Frontal cortex (tissue), 1 donor: ENCODE results near the gene P2RY10. TPM values are rescaled to one million over a fixed set of nuclear protein-coding genes. Genes with fewer than 3 reads are reported as not detected.

Experiments used
- total RNA-seq: library from RNA; depleted of rRNA; stranded (reverse); fragments of >200 nt; gene quantifications from one replicate; pipeline ENCODE4 v1.2.3, GENCODE V29; 2014

The P2RY10 gene
- total RNA-seq, 1 donor from 2014 or later: 1.2 TPM

Other genes with a start within 250 kb of the P2RY10 start
- 2.9 TPM for gene LPAR4, start 197.7 kb upstream of the P2RY10 start, total RNA-seq
- not detected for gene GPR174, start 199.3 kb downstream of the P2RY10 start, total RNA-seq